ENCODE measurements around the gene KCNJ5.

Gene KCNJ5

DNA sequence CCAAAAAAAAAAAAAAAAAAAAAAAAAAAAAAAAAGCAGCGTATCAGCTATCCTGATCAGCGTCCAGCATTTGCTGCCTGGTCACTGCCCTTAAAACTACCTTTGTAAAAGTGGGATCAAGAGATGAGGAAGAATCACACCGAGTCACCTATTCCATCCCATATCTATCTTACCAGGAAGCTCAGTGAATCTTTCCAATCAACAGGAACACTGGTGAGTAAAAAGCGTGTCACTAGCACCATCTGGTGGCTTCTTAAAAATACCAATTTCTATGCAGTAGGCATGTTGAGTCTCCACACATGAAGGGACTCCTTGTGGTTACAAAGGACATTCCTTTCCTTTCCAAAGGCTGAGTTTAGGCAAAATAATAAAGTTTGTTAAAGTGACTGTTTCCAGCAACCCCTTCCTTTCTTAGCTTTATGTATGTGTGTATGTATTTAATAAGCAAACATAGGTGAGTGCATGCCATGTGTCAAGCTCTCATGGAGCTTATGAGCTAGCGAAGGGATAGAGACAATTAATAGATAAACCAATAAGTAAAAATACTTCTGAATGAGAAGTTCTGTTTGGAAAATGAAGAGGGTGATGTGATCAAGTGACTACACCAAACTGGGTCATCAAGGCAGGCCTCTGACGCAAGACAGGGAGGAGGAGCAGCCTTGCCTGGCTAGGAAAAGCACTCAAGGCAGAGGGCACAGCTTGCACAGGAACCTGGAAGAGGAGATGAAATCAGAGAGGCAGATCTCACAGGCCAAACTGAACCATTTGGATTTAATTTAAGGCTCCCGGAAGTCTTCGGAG is 65.4 kb downstream of the KCNJ5 start:
- DNase-seq (ENCODE audit: low read depth, low spot score) = peak; percentile 43

DNA sequence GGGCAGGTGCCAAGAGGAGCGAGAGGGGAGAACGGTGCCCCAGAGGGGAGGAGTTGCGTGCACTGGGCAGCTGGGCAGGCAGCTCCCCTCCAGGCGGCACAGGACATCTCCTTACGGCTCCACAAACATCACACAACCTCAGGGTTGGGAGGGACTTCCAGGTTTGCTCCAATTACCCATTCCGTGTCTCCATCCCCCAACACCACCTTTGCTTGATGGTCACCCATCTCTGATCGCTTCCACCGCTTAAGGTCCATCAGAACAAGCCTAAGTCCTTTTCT is 66.0 kb downstream of the KCNJ5 start:
- DNase-seq (ENCODE audit: low read depth, low spot score) = no peak

DNA sequence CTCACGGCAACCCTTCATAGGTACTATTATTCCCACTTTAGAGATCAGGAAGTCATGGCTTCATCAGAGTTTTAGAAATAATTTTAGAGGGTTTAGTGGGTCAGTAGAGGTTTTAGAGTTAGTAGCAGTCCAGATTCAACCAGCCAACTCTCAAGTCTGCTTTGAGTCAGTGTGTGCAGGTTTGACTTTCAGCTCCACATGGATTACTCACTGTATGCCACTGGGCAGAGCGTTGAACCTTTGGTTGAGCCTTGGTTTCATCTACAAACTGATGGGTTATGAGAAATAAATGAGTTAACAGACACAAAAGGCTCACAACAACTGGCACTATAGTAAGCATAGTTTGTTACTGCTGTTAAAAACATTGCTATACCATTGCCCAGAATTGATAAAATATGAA is 70.5 kb downstream of the KCNJ5 start:
- no peak for DNase-seq (ENCODE audit: low read depth, low spot score)

DNA sequence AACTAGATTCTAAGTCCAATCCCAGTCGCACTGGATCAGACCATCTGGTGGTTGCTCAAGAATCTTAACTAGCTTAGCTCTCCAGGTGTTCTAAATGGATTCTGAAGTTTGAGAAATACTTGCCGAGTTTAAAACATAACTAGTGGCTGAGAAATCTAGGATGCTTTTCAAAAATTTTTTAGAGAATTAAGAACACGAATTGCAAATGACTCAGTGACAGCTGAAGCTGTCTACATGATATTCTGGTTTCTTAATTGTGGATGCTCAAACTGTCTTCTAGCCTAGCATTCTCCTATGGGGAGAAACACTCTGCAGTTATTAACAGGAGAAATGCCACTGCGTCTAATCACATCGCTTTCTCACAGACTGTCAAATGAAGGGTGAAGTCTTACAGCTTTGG is 71.7 kb downstream of the KCNJ5 start:
- no peak for DNase-seq (ENCODE audit: low read depth, low spot score)

DNA sequence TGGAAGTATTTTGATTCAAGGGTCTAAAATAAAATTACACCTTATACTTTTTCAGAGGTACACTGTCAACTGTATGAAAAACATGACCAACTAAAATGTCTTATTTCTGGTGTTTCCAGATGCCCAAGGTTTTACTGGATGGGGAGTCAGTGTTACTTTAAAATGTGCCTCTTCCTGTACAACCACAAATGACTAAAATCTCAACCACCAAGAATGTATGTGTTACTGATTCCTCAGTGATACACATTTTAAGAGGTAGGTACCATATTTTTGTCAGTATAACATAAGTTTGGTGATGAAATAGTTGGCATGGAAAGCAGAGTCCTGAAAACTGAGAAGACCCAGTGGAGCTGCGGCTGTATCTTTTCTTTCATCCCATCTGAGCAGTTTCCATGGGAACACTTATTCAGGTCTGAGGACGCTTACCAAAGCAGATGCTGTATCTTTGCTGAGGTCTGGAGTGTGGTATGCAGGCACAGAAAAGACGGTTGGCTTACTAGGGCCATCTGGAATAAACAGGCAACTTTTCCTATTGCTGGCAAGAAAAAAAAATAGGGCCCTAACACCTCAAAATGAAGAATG is 72.7 kb downstream of the KCNJ5 start:
- DNase-seq (ENCODE audit: low read depth, low spot score) = no peak

DNA sequence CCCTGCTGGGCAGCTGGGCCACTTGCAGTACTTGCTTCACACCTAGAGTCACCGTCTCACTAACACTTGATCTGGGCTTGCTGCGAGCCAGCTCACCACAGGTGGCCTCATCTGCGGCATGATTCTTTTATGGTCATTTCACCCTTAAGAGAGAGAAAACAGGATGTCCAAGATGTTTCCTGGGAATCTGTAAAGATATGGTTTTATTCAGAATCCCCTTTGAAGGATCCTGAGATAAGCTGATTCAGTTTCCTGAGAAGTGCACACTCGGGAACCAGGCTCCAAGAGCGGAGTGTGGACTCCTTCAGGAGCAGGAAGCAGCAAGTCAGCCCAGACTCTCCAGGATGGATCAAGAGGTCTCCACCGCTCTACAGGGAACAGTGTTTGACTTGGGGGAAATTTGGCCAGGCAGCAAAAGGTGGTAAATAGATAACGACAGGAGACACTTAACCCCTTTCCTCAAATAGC is 73.3 kb downstream of the KCNJ5 start:
- DNase-seq (ENCODE audit: low read depth, low spot score) = no peak

DNA sequence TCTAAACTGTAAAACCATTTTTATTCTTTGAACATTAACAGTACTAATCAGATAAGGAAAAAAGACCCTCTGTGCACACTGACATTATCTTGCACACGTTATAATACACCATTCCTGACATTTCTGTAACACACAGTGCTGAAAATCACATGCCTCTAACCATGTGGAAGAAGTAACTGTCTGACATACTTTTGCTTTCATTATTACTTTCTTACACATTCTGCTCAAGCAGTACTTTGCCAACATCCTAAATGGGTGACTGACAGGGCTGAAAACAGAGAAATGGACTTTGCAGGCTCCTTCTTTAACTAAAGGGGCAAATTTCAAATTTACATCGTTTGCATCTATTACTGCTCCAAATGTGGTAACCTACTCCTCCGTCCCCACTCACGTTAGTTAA is 74.3 kb downstream of the KCNJ5 start:
- no peak for DNase-seq (ENCODE audit: low read depth, low spot score)

DNA sequence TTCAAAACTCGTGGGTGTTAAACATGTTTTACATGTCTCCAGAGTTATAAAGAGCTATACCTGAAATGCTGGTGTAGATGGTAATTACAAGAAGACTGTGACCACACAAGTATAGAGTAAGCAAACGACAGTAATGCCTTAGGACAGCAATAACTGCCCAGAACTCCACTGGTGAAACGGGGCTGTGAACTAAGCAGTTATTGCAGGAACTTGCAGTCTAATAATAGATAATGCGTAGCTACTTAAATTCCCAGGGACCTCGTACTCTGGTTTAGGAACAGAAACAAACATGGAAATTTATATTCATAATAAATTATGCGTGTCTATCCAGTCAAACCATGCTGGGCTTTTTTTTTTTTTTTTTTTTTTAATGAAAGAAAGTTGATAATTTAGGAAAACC is 76.4 kb downstream of the KCNJ5 start:
- no peak for DNase-seq (ENCODE audit: low read depth, low spot score)

DNA sequence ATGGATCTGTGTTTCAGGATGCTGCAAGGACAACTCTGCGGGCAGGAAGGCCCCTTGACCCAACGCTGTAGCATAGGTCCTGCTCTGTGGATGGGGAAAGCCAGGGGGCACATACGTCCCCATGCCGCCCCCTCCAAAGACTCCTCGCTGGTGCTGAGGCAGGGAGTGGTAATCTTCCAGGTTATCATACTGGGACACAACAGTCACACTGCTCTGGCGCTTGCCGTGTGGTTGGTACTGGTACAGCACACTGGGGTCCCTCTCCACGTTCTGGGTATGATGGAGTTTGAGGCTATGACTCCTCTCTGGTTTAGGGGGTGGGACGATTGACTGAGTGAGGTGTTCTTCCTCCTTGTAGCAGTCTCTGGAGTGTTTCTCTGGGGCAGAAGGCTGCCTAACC is 77.8 kb downstream of the KCNJ5 start:
- DNase-seq (ENCODE audit: low read depth, low spot score) = no peak
